ENCODE measurements around the gene DTD1. TPM values are rescaled to one million over a fixed set of nuclear protein-coding genes. Genes with fewer than 3 reads are reported as not detected.

DTD1 gene
- total RNA-seq, 4 donors from 2014 or later: 12.1 to 44.9 (median 19.9) TPM

DNA sequence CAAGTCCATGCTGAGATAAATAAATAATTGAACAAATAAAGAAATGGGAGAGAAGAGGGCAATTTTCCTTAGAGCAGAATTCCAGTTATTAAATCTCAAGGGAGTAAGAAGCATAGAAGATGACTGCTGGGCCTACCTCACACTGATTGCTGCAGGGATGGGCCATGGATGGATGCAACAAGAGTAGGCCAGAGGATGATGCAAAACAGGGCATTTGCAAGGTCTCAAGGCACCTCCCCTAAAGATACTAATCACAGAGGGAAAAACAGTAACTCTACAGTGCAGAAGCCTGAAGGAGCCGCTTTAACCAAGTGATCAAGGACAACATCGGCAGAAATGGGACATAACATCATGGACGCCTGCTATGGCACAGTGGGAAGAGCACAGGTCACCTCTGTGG, 224.1 kb downstream of the DTD1 start:
- no CpG with 5 or more reads among the region's 3 CpGs for WGBS, 2 donors (ENCODE audit: low coverage in 1 of 2)
- ATAC-seq: no peak
- Histone ChIP-seq H3K27me3 (no peaks in the 10 kb centered on the region), H3K27ac (no peak overlapping the region), H3K36me3 (no peaks in the 10 kb centered on the region), H3K9me3 (no peaks in the 10 kb centered on the region), H3K4me1 (no peaks in the 10 kb centered on the region), H3K4me3 (no peak overlapping the region)
- TF ChIP-seq, protein P1, sequence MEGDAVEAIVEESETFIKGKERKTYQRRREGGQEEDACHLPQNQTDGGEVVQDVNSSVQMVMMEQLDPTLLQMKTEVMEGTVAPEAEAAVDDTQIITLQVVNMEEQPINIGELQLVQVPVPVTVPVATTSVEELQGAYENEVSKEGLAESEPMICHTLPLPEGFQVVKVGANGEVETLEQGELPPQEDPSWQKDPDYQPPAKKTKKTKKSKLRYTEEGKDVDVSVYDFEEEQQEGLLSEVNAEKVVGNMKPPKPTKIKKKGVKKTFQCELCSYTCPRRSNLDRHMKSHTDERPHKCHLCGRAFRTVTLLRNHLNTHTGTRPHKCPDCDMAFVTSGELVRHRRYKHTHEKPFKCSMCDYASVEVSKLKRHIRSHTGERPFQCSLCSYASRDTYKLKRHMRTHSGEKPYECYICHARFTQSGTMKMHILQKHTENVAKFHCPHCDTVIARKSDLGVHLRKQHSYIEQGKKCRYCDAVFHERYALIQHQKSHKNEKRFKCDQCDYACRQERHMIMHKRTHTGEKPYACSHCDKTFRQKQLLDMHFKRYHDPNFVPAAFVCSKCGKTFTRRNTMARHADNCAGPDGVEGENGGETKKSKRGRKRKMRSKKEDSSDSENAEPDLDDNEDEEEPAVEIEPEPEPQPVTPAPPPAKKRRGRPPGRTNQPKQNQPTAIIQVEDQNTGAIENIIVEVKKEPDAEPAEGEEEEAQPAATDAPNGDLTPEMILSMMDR (IDR thresholded peaks at IDR 0.05): no peak
- TF ChIP-seq POLR2AphosphoS5 (IDR thresholded peaks at IDR 0.05) (no peak), POLR2A (IDR thresholded peaks at IDR 0.05) (no peak), EP300 (IDR thresholded peaks at IDR 0.05) (no peak)

DNA sequence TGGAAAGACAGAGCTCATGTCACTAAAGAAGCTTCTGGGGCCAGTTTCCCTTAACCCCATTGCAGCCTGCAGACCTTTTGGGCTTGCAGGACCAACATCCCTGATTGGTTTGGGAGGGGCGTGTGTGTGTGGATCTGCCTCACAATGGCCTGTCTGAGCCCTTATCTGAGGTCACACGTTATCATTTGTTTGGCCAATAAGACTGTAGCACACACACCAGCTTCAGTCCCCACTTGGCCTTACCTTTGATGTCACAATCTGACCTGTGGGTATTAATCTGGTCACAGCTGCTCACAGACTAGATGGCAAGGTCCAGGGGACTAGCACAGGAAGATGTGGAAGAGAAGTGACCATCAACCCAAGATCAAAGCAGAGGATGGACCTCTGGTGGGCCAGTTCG, 225.6 kb downstream of the DTD1 start, which contains the start of gene SCP2D1:
Gene SCP2D1 (plus strand): TSS at position 301 of the 400 bp plus-strand sequence. CDS start 33 bp downstream, at position 334.
- no peaks in the 10 kb centered on the region for H3K4me1 ChIP-seq
- TF ChIP-seq, protein P1 (IDR thresholded peaks at IDR 0.05): no peak
- TF ChIP-seq POLR2AphosphoS5 (IDR thresholded peaks at IDR 0.05) (no peak), EP300 (IDR thresholded peaks at IDR 0.05) (no peak), POLR2A (IDR thresholded peaks at IDR 0.05) (no peak)
- no peaks in the 10 kb centered on the region for H3K36me3 ChIP-seq
- no peak for ATAC-seq
- H3K4me3 ChIP-seq: no peak within 1 kb of the TSS
- no peaks in the 10 kb centered on the region for H3K27me3 ChIP-seq
- no peaks in the 10 kb centered on the region for H3K9me3 ChIP-seq
- H3K27ac ChIP-seq: no peak within 1 kb of the TSS
- WGBS, 2 donors (ENCODE audit: low coverage in 1 of 2): 60% methylated on average over 1 of the region's 3 CpGs; no CpG with 5 or more reads in 1 of the 2 donors

DNA sequence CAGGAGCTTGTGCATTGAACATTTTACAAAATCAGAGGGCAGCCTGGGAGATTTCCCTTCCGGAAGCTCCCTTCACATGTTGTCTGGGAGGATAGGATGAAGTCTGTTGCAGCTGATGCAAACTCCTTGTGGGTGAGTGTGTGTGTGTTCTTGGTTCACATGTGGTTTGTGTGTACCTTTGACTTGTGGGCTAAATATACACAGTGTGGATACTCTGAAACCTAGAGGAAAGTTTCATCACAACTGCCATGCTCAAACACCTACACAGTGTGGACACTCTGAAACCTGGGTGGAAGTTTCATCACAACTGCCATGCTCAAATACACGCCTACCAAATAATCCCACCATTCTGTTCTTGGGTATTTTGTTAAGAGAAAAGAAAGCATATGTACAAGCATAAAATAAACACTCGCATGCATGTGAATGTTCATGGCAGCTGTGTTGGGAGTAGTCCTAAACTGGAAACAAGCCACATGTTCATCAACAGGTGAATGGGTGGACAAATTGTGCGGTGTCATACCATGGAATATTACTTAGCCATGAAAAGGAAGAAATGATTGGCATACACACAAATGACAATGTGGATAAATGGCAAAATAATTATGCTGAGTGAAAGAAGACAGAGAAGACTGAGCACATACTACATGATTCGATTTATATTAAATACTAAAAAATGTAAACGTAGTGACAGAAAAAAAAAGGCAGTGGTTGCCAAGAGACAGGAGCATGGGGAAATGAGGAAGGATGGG, 227.5 kb downstream of the DTD1 start:
- Histone ChIP-seq H3K27ac (no peak overlapping the region), H3K36me3 (no peaks in the 10 kb centered on the region), H3K27me3 (no peaks in the 10 kb centered on the region), H3K4me1 (no peaks in the 10 kb centered on the region), H3K9me3 (peaks cover 0 to 5% (median 0%) of the 10 kb centered on the region in 3 donors), H3K4me3 (no peak overlapping the region)
- 86 to 87% methylated on average over 5 to 6 of the region's 6 CpGs for WGBS, 2 donors (ENCODE audit: low coverage in 1 of 2)
- TF ChIP-seq EP300 (IDR thresholded peaks at IDR 0.05) (no peak), POLR2AphosphoS5 (IDR thresholded peaks at IDR 0.05) (no peak), POLR2A (IDR thresholded peaks at IDR 0.05) (no peak)
- TF ChIP-seq, protein P1 (IDR thresholded peaks at IDR 0.05): no peak
- no peak for ATAC-seq

Small RNA genes within 50 kb of the gene (small RNA-seq; reads per million reads assigned to genes)
- 0 reads per million in 4 donors for gene RN7SL638P
- 0 reads per million in 4 donors for gene RNU6ATAC34P

Other genes starting within 250 kb of the DTD1 start
- 1 to 10 TPM; 1.4 to 2.3 (median 2.0) TPM for gene DZANK1, start 121.0 kb upstream of the DTD1 start, total RNA-seq
- 10 to 100 TPM in 3 of 4 donors, 1 to 10 TPM in 1; 8.7 to 16.4 (median 13.1) TPM for gene POLR3F, start 120.7 kb upstream of the DTD1 start, total RNA-seq
- gene RBBP9, start 90.8 kb upstream of the DTD1 start, total RNA-seq: 10 to 100 TPM; 14.9 to 27.0 (median 21.2) TPM
- gene SEC23B, start 80.1 kb upstream of the DTD1 start, total RNA-seq: 10 to 100 TPM; 18.6 to 27.5 (median 20.2) TPM
- gene SMIM26, start 20.6 kb upstream of the DTD1 start, total RNA-seq: 100 to 1,000 TPM in 3 of 4 donors, 10 to 100 TPM in 1; 94.3 to 217 (median 164) TPM
- not detected for gene SCP2D1, start 225.7 kb downstream of the DTD1 start, total RNA-seq

Measured in gastroesophageal sphincter (tissue), 4 donors.